HCT116 (cell line): Measurements from ENCODE around the gene PAGE4. TPM values are rescaled to one million over a fixed set of nuclear protein-coding genes. Genes with fewer than 3 reads are reported as not detected.

Experiments
- ATAC-seq: fragments of 200-7000 bp; cut with Tn5 transposase; 2 replicates; pipeline ENCODE4 v1.9.1; 2020; ENCODE audit warnings: mild to moderate bottlenecking, moderate library complexity
- BruUV-seq: library from RNA; stranded (reverse); fragments of 400-500 nt; replicated peaks from 2 replicates; lab custom pipeline; 2021; lab: Mats Ljungman, UMichigan
- CTCF ChIA-PET: fragments of 300-600 bp; sonication (Branson Sonifier 250); formaldehyde crosslinking; loops from one replicate; lab custom pipeline; 2021; ENCODE audit warnings: antibody characterized with exemption; lab: Charles Lee
- POLR2A ChIA-PET: fragments of 300-600, 350-600 bp; sonication (Branson Sonifier 250); formaldehyde crosslinking; loops from one replicate; lab custom pipeline; 2021; ENCODE audit warnings: antibody characterized with exemption; lab: Charles Lee
- RAD21 ChIA-PET, 2 experiments: fragments of 300-600 bp; sonication (Branson Sonifier 250); formaldehyde crosslinking; loops; one replicate each; lab custom pipeline; 2023; ENCODE audit warnings: low total read pairs in 2 of 2; ENCODE audit not compliant: uncharacterized antibody in 2 of 2, unreplicated experiment in 2 of 2, low non-redundant PET in 1 of 2; lab: Charles Lee
- DNase-seq: peaks from one replicate; pipeline ENCODE4 v3.0.0-alpha.2; 2010; ENCODE audit warnings: low read depth, low spot score
- H2AFZ ChIP-seq: fragments of 200-600 bp; shearing (Covaris generic), sonication (generic); 2 replicates; pipeline ENCODE4 v1.6.1; 2017; ENCODE audit warnings: low read depth, mixed run types, mixed read lengths, antibody characterized with exemption, low read length; ENCODE audit not compliant: poor library complexity, severe bottlenecking
- H3K27ac ChIP-seq: 2 replicates; pipeline ENCODE4 v1.5.1; 2012; ENCODE audit warnings: low read depth, low read length
- H3K27me3 ChIP-seq: fragments of 200-600 bp; sonication (generic); 2 replicates; pipeline ENCODE4 v1.6.1; 2016; ENCODE audit warnings: mixed run types, low read length, mixed read lengths; ENCODE audit not compliant: insufficient read depth
- H3K36me3 ChIP-seq, 2 experiments: fragments of 200-500 bp in 1 of 2; fragments of 200-600 bp in 1 of 2; sonication (Bioruptor generic) in 1 of 2; sonication (generic) in 1 of 2; 2 replicates each; pipeline versions ENCODE4 v1.5.1 to v1.6.1; 2014 to 2016; ENCODE audit warnings: low read length in 2 of 2, inconsistent platforms in 1 of 2, mixed read lengths in 1 of 2, mixed run types in 1 of 2; ENCODE audit not compliant: insufficient read depth in 2 of 2, control insufficient read depth in 1 of 2
- H3K4me1 ChIP-seq, 2 experiments: fragments of 200-600 bp in 1 of 2; sonication (generic) in 1 of 2; 2 replicates each; pipeline versions ENCODE4 v1.5.1 to v1.6.1; 2012 to 2017; ENCODE audit warnings: low read length in 2 of 2, inconsistent platforms in 1 of 2, mild to moderate bottlenecking in 1 of 2, mixed read lengths in 1 of 2, mixed run types in 1 of 2, moderate library complexity in 1 of 2; ENCODE audit not compliant: insufficient read depth in 2 of 2, control insufficient read depth in 1 of 2
- H3K4me2 ChIP-seq: fragments of 200-600 bp; sonication (generic); 2 replicates; pipeline ENCODE4 v1.6.1; 2017; ENCODE audit warnings: mixed run types, low read length, mixed read lengths
- H3K4me3 ChIP-seq, 2 experiments: fragments of 200-600 bp in 1 of 2; sonication (generic) in 1 of 2; replicated peaks in 1 of 2; 2 replicates each; pipeline ENCODE4 v1.5.1; 2011 to 2016; ENCODE audit warnings: low read length in 2 of 2, control low read depth in 1 of 2, low read depth in 1 of 2, mild to moderate bottlenecking in 1 of 2, mixed read lengths in 1 of 2, mixed run types in 1 of 2
- H3K79me2 ChIP-seq: fragments of 200-600 bp; sonication (generic); 2 replicates; pipeline ENCODE4 v1.6.1; 2017; ENCODE audit warnings: mild to moderate bottlenecking, mixed run types, low read length, moderate library complexity, mixed read lengths; ENCODE audit not compliant: insufficient read depth
- H3K9ac ChIP-seq: fragments of 200-600 bp; sonication (generic); 2 replicates; pipeline ENCODE4 v1.6.1; 2016; ENCODE audit warnings: low read length, mixed read lengths
- H3K9me2 ChIP-seq: fragments of 200-600 bp; sonication (generic), shearing (Covaris generic); 2 replicates; pipeline ENCODE4 v1.6.1; 2017; ENCODE audit warnings: mixed run types, mild to moderate bottlenecking, moderate library complexity; ENCODE audit not compliant: insufficient read depth
- H3K9me3 ChIP-seq, 2 experiments: fragments of 200-500 bp in 1 of 2; fragments of 200-600 bp in 1 of 2; sonication (Bioruptor generic) in 1 of 2; sonication (generic) in 1 of 2; 2 replicates each; pipeline ENCODE4 v1.6.1; 2014 to 2017; ENCODE audit warnings: low read length in 2 of 2, mixed read lengths in 2 of 2, inconsistent platforms in 1 of 2, low read depth in 1 of 2, mild to moderate bottlenecking in 1 of 2, mixed run types in 1 of 2, moderate library complexity in 1 of 2; ENCODE audit not compliant: control insufficient read depth in 1 of 2, insufficient read depth in 1 of 2
- H4K20me1 ChIP-seq: fragments of 200-600 bp; sonication (generic), shearing (Covaris generic); 2 replicates; pipeline ENCODE4 v1.6.1; 2017; ENCODE audit warnings: mixed run types, mild to moderate bottlenecking, moderate library complexity; ENCODE audit not compliant: insufficient read depth
- CBX3 ChIP-seq: IDR thresholded peaks from 2 replicates; pipeline ENCODE4 v1.6.1; 2012; ENCODE audit warnings: low read depth
- ELF1 ChIP-seq: IDR thresholded peaks from 2 replicates; pipeline ENCODE4 v1.6.1; 2012; ENCODE audit warnings: low read depth, borderline replicate concordance
- EZH2phosphoT487 ChIP-seq: fragments of 200-600 bp; IDR thresholded peaks from 2 replicates; pipeline ENCODE4 v1.6.1; 2018; ENCODE audit warnings: antibody characterized with exemption, borderline replicate concordance
- FOSL1 ChIP-seq: IDR thresholded peaks from 2 replicates; pipeline ENCODE4 v1.6.1; 2012; ENCODE audit warnings: low read depth
- JUND ChIP-seq: IDR thresholded peaks from 2 replicates; pipeline ENCODE4 v1.6.1; 2012
- MAX ChIP-seq: IDR thresholded peaks from 2 replicates; pipeline ENCODE4 v1.6.1; 2012
- POLR2A ChIP-seq: IDR thresholded peaks from 2 replicates; pipeline ENCODE4 v1.7.0; 2011; ENCODE audit warnings: borderline replicate concordance; ENCODE audit not compliant: insufficient read depth, insufficient read length; ENCODE audit errors: extremely low read depth
- POLR2AphosphoS5 ChIP-seq: IDR thresholded peaks from 2 replicates; pipeline ENCODE4 v1.6.1; 2011; ENCODE audit warnings: mild to moderate bottlenecking, low read depth, low read length, moderate library complexity
- RAD21 ChIP-seq: IDR thresholded peaks from 2 replicates; pipeline ENCODE4 v1.6.1; 2012; ENCODE audit warnings: low read depth, mild to moderate bottlenecking
- SIN3A ChIP-seq: IDR thresholded peaks from 2 replicates; pipeline ENCODE4 v1.6.1; 2012; ENCODE audit warnings: low read depth
- SP1 ChIP-seq: IDR thresholded peaks from 2 replicates; pipeline ENCODE4 v1.6.1; 2012; ENCODE audit warnings: low read depth
- YY1 ChIP-seq: IDR thresholded peaks from 2 replicates; pipeline ENCODE4 v1.6.1; 2011; ENCODE audit warnings: low read length, low read depth, moderate library complexity, mild to moderate bottlenecking; ENCODE audit not compliant: insufficient replicate concordance; ENCODE audit errors: extremely low read depth
- ZNF274 ChIP-seq: fragments of 200-500 bp; sonication (Bioruptor generic); IDR thresholded peaks from 2 replicates; pipeline ENCODE4 v1.6.1; 2014; ENCODE audit warnings: mild to moderate bottlenecking, low read depth, low read length, inconsistent platforms
- intact Hi-C: fragments of 100-400 bp; cut with micrococcal nuclease; formaldehyde crosslinking; loops from 2 replicates; pipeline ENCODE4 v1.10.0; 2022
- total RNA-seq: library from RNA; stranded (reverse); gene quantifications from one replicate; pipeline ENCODE4 v1.2.1, GENCODE V29; 2021; ENCODE audit not compliant: unreplicated experiment

PAGE4 gene
- total RNA-seq, 1 experiment from 2014 or later, result not detected

- Histone ChIP-seq H3K36me3 (no peaks in the 10 kb centered on the region), H3K27ac (no peak overlapping the region), H3K9me3 (no peaks in the 10 kb centered on the region), H3K4me3 (no peak overlapping the region), H3K9ac (no peak overlapping the region), H3K4me2 (no peak overlapping the region), H3K79me2 (no peaks in the 10 kb centered on the region), H3K4me1 (no peaks in the 10 kb centered on the region), H3K9me2 (no peaks in the 10 kb centered on the region), H4K20me1 (no peaks in the 10 kb centered on the region), H2AFZ (no peak overlapping the region), H3K27me3 (no peaks in the 10 kb centered on the region)
- DNase-seq (no peak), ATAC-seq (no peak)
- no TSS peak for BruUV-seq
- no peak for TF ChIP-seq ZNF274
- TF ChIP-seq RAD21, result no peak
- TF ChIP-seq MAX, result no peak
- no peak for TF ChIP-seq ELF1
- no peak for TF ChIP-seq CBX3
- TF ChIP-seq EZH2phosphoT487, result no peak
- no peak for TF ChIP-seq POLR2A
- no peak for TF ChIP-seq FOSL1
- ChIA-PET POLR2A (no interaction called here), RAD21 (no interaction called here), CTCF (no interaction called here)
- intact Hi-C loops, result no loop called here
Observed at GRCh38 chrX:49848275-49848674, 19.2 kb downstream of the PAGE4 start.

GRCh38 chrX:49850028-49850427 is 20.9 kb downstream of the PAGE4 start:
- Histone ChIP-seq H4K20me1 (no peaks in the 10 kb centered on the region), H3K4me2 (no peak overlapping the region), H3K9me2 (no peaks in the 10 kb centered on the region), H3K79me2 (no peaks in the 10 kb centered on the region), H2AFZ (no peak overlapping the region), H3K9ac (no peak overlapping the region), H3K4me1 (no peaks in the 10 kb centered on the region), H3K4me3 (no peak overlapping the region), H3K27ac (no peak overlapping the region), H3K9me3 (no peaks in the 10 kb centered on the region), H3K27me3 (no peaks in the 10 kb centered on the region), H3K36me3 (no peaks in the 10 kb centered on the region)
- POLR2A ChIA-PET, result no interaction called here
- ATAC-seq (no peak), DNase-seq (no peak)
- CTCF ChIA-PET, result no interaction called here
- no TSS peak for BruUV-seq
- RAD21 ChIA-PET, result no interaction called here
- intact Hi-C loops, result no loop called here
- no peak for TF ChIP-seq EZH2phosphoT487
- no peak for TF ChIP-seq ZNF274
- no peak for TF ChIP-seq POLR2A
- TF ChIP-seq JUND, result no peak
- no peak for TF ChIP-seq MAX
- no peak for TF ChIP-seq SP1
- no peak for TF ChIP-seq SIN3A
- TF ChIP-seq POLR2AphosphoS5, result no peak
- TF ChIP-seq YY1, result no peak
